NCI-H1048 (cell line): ENCODE results near the gene TPCN2.

Source experiments
- DNase-seq: peaks from one replicate; lab custom pipeline; 2025; lab: John Stamatoyannopoulos, UW

Gene TPCN2

DNA sequence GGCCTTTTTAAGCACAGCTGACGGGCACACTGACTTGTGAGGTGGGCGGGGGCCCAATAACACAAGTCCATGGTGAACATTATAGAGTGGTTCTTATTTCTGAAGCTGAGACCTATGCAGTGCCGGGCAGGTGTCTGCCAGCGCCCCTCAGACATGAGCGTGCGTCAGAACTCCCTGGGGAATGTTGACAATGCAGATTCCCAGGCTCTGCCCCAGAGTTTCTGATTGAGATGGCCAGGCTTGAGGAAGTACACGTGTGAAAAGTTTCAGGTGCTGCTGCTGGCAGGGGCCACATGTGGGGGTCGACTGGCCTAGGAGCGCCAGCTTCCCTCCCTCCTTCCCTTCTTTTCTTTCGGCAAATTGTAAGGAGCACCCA lies 46.2 kb downstream of the TPCN2 start:
- no peak for DNase-seq

GRCh38 chr11:69095300-69095699 lies 46.6 kb downstream of the TPCN2 start:
- no peak for DNase-seq

DNA sequence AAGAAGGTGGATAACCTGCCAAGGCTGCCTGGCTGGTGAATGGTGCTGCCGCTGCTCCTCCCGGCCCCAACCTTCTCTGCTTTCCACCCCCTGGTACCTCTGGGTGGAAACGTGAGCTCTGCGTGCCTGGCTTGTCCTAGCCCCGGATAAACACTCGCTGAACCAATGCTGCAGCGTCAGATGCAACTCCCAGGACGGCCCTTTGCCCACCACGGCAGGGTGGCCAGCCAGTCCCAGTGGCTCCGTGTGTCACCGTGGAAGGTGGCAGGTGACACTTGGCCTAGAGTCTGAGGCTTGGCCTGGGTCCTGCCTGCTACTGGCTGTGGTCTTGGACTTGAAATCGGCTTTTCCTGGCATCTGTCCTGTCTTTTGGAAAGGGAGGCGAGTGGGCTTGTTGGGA lies 47.7 kb downstream of the TPCN2 start:
- DNase-seq = no peak

DNA sequence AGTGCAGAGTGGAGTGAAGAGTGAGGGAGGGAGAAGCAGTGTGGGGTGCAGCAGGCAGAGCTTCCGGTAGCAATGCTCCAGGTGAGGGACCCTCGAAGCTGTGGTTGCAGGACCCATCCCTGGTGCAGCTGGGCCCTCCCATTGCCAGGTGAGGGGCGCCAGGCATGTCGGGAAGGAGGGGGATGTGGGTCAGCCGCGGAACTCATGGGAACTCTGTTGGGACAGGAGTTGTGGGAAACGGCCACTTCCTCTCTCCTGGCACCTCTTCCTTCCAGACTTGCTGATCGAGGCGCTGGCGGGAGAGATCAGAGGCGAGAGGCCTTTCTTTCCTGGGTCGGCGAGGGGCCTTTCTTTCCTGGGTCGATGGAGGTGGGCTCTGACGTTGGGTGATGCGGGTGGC lies 48.5 kb downstream of the TPCN2 start:
- no peak for DNase-seq

GRCh38 chr11:69099180-69099579 lies 50.4 kb downstream of the TPCN2 start:
- no peak for DNase-seq

GRCh38 chr11:69100454-69101114 lies 51.9 kb downstream of the TPCN2 start:
- no peak for DNase-seq

GRCh38 chr11:69101115-69101791 lies 52.5 kb downstream of the TPCN2 start:
- DNase-seq = no peak

DNA sequence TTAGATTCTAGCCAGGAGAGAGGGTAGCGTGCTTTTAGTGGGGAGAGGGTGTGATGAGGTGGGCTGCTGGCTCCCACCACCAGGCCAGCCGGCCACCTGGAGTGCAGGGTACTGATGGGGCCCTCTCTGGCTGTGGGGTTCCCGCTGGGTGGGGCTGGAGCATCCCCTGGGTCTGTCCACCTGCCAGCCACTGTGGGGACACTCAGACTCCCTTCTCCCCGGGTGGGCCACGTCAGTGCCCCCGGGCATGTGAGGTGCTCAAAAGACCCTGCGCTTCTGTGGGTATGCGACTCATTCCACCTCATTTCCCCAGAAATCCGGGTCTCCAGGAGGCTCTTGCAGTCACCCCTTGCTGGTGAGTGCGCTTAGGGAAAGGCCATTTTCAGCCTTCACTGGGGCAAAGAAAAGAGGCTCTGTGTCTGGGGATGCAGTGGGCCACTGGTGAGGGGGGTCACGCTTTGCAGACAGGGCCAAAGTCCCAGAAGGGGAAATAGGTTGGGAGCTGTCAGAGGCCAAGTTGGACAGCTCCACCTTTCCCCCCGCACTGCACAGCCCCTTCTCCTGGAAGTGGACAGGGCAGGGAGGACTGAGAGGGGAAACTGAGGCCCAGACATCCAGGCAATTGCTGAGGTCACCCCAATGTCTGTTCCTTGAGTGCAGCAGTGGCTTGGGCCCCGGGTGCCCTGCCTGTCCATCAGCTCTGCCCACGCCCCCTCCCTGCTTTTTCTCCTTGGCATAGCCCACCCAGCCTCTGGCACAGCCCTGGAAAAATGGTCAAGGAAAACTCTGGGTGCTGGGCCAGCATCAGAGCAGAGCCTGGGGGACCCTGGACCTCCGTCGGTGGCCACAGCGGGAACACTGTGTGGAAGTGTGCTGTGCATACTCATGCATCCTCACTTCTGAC lies 53.3 kb downstream of the TPCN2 start:
- DNase-seq = no peak

- DNase-seq = no peak
Observed at GRCh38 chr11:69102732-69103615, 54.2 kb downstream of the TPCN2 start.

DNA sequence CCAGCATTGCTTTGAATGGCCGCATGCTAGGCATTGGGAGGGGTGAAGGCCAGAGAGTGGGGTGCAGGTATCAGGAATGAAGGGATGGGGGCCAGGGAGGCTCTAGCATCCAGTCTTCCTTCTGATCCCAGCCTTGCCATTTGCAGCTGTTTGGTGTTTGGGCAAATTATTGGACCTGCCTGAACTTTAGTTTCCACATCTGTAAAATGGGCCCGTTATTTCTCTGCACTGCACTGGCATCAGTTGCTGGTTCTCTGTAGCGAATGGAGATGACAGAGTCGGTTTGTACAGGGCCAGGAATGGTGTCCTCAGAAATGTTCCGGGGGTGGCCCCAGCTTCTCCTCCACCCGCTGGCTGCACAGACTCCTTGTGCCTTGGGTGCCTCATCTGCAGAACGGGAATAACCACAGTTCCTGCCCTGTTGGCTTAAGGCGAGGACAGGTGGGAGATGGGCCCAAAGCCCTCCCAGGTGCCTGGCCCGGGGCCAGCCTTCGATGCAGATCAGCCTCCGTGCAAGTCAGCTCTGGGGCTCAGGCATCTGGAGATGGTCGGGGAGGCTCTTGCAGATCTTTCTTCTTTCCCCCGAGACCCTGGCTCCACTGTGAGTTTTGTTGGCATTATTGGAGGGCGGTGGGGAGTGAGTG lies 55.6 kb downstream of the TPCN2 start:
- no peak for DNase-seq

- DNase-seq = no peak
Observed at GRCh38 chr11:69104856-69105395, 56.2 kb downstream of the TPCN2 start.

GRCh38 chr11:69105461-69106030 lies 56.8 kb downstream of the TPCN2 start:
- no peak for DNase-seq

- no peak for DNase-seq
Observed at GRCh38 chr11:69106031-69106811, 57.5 kb downstream of the TPCN2 start.

DNA sequence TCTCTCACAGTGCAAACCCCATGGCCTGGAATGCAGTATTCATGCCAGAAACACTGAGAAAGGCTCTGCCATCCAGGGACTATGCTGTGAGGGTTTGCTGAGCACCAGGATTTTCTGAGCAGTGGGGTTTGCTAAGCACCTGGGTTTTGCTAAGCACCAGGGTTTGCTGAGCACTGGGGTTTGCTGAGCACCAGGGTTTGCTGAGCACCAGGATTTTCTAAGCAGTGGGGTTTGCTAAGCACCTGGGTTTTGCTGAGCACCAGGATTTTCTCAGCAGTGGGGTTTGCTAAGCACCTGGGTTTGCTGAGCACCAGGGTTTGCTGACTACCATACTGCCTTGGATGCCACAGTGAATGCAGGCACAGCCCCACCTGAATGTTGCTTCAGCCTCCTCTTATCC lies 58.7 kb downstream of the TPCN2 start:
- no peak for DNase-seq

DNA sequence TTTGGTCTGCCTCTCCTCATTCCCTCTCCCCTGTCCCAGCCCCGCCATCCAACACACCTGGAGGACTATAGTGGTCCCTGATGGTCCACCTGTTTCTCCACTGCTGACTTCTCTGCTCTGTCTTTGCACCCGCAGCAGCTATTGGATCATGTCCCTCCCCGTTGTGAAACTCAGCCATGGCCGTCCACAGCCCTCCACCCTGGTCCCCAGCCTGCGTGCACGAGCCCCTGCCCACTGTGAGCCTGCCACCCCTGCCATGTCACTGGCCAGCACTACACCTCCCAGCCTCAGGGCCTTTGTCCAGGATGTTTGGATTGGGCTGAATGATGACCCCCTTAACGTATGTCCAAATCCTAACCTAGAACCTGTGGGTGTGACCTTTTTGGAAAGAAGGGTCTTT lies 59.3 kb downstream of the TPCN2 start:
- DNase-seq = no peak

GRCh38 chr11:69108559-69108958 lies 59.8 kb downstream of the TPCN2 start:
- DNase-seq = no peak

- DNase-seq = no peak
Observed at GRCh38 chr11:69109101-69109500, 60.4 kb downstream of the TPCN2 start.

DNA sequence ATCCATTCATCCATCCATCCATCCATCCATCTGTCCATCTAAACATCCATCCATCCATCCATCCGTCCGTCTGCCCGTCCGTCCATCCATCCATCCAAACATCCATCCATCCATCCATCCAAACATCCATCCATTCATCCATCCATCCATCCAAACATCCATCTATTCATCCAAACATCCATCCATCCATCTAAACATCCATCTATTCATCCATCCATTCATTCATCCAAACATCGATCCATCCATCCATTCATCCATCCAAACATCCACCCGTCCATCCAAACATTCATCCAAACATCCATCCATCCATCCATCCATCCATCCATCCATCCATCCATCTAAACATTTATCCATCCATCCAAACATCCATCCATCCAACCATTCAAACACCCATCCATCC lies 61.7 kb downstream of the TPCN2 start:
- no peak for DNase-seq

DNA sequence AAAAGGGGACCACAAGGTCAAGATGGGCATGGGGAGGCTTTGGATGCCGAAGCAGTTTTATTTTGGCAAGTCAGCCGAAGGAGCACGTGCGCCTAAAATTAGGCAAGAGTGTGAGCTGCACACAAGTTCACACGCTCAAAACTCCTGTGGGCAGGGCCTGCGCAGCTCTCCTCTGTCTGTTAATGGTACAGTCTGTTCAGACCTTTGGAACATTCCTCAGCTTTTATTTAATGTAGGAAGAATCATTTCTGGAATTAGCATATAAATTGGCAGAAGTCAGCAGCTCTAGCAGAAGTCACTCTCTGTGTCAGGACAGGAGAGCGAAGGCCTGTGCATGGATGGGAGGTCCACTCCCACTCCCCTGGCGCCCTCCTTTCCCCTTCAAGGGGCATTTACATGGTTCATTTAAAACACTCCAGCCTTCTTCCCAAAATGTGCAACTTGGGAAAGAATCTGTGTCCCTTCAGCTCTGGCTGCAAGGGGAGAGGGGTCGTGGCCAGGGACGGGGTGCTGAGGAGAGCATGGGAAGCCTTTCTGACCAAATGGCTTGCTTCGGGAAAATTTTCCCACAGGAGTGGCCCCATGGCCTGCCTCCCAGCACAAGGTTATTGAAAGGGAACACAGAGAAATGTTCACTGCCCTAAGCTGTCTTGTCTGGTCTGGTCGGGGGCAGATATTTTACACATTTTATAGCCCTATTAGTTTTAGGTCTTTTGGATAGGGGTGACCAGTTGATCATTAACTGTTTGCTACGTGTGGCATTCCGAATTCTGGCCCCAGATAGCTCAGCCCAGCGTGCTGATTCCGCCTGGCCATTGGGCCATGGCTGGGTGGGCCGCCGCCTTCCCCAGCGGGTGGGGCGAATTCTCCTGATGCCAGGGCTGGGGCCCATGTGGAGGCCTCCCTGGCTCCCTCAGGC lies 63.2 kb downstream of the TPCN2 start:
- no peak for DNase-seq
